ENCODE results near the gene MDP1. TPM values are rescaled to one million over a fixed set of nuclear protein-coding genes. Genes with fewer than 3 reads are reported as not detected.

Gene MDP1
- total and polyA plus RNA-seq, 7 donors, result 6.2 to 19.7 (median 13.0) TPM

- TF ChIP-seq CTCF (IDR thresholded peaks at IDR 0.05), result no peak
- Histone ChIP-seq H3K36me3 (ENCODE audit: insufficient read depth in 1 of 2, low read depth in 1 of 2) (peaks cover 0 to 16% of the 10 kb centered on the region in 2 donors), H3K27ac (no peak overlapping the region), H3K4me1 (peaks cover 11% of the 10 kb centered on the region), H3K27me3 (ENCODE audit: insufficient read depth in 3 of 3, low read length in 2 of 3) (peaks cover 0 to 36% (median 0%) of the 10 kb centered on the region in 3 donors), H3K9me3 (no peaks in the 10 kb centered on the region), H3K4me3 (no peak overlapping the region)
- intact Hi-C loops (cut with DNase I), result no loop called here
- 41 to 47% (median 44%) methylated on average over 20 of the region's 20 CpGs for WGBS, 3 donors
- ATAC-seq (peak; percentile 9 to 50 (median 34)), DNase-seq (peak in 1 of 2 donors; percentile 47)
These were observed 43.0 kb downstream of the MDP1 start for GRCh38 chr14:24172871-24173281.

DNA sequence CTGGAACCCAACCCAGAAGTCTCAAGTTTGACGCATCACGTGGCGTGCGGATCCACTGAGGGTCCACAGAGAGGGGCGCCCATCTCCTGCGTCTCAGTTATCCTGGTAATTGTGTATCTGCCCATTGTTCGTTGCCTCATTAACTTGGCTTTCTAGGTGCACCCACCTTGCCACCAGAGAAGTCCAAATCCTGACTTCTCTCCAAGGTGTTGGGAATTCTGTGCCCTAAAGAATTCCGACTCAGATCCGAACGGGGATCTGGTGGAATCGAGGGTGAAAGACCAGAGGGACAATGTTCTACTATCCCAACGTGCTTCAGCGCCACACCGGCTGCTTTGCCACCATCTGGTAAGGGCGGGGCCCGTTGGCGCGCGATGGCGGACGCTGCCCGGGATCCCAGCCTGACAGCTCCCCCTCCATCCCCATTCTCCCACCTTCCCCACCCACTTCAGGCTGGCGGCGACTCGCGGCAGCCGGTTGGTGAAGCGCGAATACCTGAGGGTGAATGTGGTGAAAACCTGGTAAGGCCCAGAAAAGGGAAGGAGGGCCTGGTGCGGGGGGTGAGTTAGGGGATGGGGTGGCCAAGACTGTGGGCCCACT, 43.5 kb downstream of the MDP1 start:
- no peaks in the 10 kb centered on the region for H3K9me3 ChIP-seq
- peaks cover 11% of the 10 kb centered on the region for H3K4me1 ChIP-seq
- intact Hi-C loops (cut with DNase I), result no loop called here
- peak overlapping the region; percentile 40 for H3K4me3 ChIP-seq
- no peak overlapping the region for H3K27ac ChIP-seq
- H3K36me3 ChIP-seq (ENCODE audit: insufficient read depth in 1 of 2, low read depth in 1 of 2), result peaks cover 0 to 16% of the 10 kb centered on the region in 2 donors
- WGBS, 3 donors, result 20 to 27% (median 23%) methylated on average over 30 of the region's 30 CpGs
- no peak for TF ChIP-seq CTCF (IDR thresholded peaks at IDR 0.05)
- ATAC-seq (peak; percentile 2 to 37 (median 22)), DNase-seq (peak in 1 of 2 donors; percentile 46)
- H3K27me3 ChIP-seq (ENCODE audit: insufficient read depth in 3 of 3, low read length in 2 of 3), result peaks cover 0 to 36% (median 0%) of the 10 kb centered on the region in 3 donors

DNA sequence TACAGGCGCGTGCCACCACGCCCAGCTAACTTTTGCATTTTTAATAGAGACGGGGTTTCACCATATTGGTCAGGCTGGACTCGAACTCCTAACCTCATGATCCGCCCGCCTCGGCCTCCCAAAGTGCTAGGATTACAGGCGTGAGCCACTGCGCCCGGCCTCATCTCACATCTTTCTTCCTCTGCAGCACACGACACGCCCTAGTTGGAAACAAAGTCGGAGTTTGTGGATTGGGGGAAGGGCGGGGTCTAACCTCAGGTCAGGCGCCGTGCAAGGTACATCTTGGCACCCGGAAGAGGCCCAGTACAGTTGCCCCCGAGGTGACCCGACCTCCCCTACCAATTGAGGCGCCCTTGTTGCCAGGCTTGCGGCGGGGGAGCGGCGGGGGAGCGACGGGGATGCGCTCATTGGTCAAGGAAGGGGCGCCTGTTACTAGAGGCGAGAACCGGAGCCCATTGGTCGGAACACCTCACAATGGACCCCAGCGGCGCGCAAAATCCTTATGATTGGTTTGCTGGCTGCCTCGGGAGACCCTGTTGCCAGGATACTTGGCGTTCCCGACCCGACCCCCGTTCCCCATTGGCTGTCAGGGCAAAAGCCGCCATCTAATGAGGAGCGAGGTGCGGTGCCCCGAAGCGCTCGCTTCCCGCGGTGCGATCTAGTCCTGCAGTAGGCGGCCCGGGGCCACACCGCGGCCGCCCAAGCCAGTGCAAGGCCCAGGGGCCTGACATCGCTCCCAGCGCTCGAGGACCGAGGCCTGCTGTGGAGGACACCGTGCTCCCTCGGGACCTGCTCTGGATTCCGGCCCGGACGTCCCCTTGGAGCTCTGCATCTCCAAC, 44.2 kb downstream of the MDP1 start, which contains the start of gene REC8:
TSS of gene REC8 (plus strand) at position 659 of the 839 bp plus-strand sequence. CDS start 473 bp downstream, outside the sequence.
- DNase-seq, result peak; percentile 57 to 79
- intact Hi-C loops (cut with DNase I), result no loop called here
- peaks cover 11% of the 10 kb centered on the region for H3K4me1 ChIP-seq
- WGBS, 3 donors, result 7 to 11% (median 11%) methylated on average over 62 to 63 of the region's 63 CpGs
- peak; percentile 37 to 69 (median 65) for ATAC-seq
- H3K9me3 ChIP-seq, result no peaks in the 10 kb centered on the region
- H3K4me3 ChIP-seq, result peak within 1 kb of the TSS; percentile 40
- no peak for TF ChIP-seq CTCF (IDR thresholded peaks at IDR 0.05)
- no peak within 1 kb of the TSS for H3K27ac ChIP-seq
- peaks cover 3 to 16% of the 10 kb centered on the region in 2 donors for H3K36me3 ChIP-seq (ENCODE audit: insufficient read depth in 1 of 2, low read depth in 1 of 2)
- H3K27me3 ChIP-seq (ENCODE audit: insufficient read depth in 3 of 3, low read length in 2 of 3), result peaks cover 0 to 36% (median 0%) of the 10 kb centered on the region in 3 donors

DNA sequence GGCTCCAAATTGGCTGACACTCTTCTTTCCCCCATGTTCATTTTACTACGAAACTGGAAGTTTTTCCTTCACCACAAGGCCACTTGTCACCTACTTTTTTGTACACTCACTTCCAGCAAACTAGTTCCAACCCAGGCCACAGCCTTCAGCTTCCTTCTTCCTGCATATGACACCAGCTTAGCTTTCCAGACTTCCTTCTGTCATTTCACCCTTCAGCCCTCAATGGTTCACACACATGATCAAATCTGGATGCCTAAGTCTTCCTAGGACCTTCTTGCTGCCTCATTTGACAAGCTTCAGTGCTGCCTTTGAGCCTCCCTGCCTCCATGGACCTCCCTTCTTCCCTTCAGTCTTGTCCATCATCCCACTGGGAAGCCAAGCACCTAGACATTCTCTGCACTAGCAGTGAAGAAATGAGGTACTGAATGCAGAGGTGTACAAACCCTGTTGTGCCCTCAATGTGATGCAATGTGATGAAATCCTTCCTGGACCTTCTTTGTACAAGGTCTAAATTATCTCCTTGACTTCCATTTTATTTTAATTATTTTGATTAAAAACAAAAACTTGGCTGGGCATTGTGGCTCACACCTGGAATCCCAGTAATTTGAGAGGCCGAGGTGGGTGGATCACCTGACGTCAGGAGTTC, 48.3 kb downstream of the MDP1 start:
- Histone ChIP-seq H3K4me1 (peaks cover 12% of the 10 kb centered on the region), H3K27me3 (ENCODE audit: insufficient read depth in 3 of 3, low read length in 2 of 3) (peaks cover 0 to 32% (median 0%) of the 10 kb centered on the region in 3 donors), H3K36me3 (ENCODE audit: insufficient read depth in 1 of 2, low read depth in 1 of 2) (peaks cover 13 to 50% of the 10 kb centered on the region in 2 donors), H3K9me3 (no peaks in the 10 kb centered on the region), H3K27ac (no peak overlapping the region), H3K4me3 (no peak overlapping the region)
- no peak for DNase-seq
- no peak for TF ChIP-seq CTCF (IDR thresholded peaks at IDR 0.05)
- no peak for ATAC-seq
- 85 to 95% (median 88%) methylated on average over 3 of the region's 3 CpGs for WGBS, 3 donors
- intact Hi-C loops (cut with DNase I), result no loop called here
